Progenitor cell of endocrine pancreas (in vitro differentiated cells): ENCODE data around the gene MAML3. TPM values are rescaled to one million over a fixed set of nuclear protein-coding genes. Genes with fewer than 3 reads are reported as not detected.
A peak's percentile ranks its signal among the peaks of the same experiment; 100 is the strongest.

Experiments
- DNase-seq: peaks from one replicate; pipeline ENCODE4 v3.0.0; 2021; ENCODE audit warnings: low spot score; ENCODE audit not compliant: unreplicated experiment
- H3K27ac Mint-ChIP-seq: 2 replicates; pipeline ENCODE4 v1.8.0; 2021; ENCODE audit warnings: mild to moderate bottlenecking, moderate library complexity, mixed read lengths
- H3K27me3 Mint-ChIP-seq: 2 replicates; pipeline ENCODE4 v1.8.0; 2021; ENCODE audit warnings: mixed read lengths
- H3K36me3 Mint-ChIP-seq: 2 replicates; pipeline ENCODE4 v1.8.0; 2022; ENCODE audit warnings: mixed read lengths; ENCODE audit not compliant: insufficient read depth
- H3K4me1 Mint-ChIP-seq: 2 replicates; pipeline ENCODE4 v1.8.0; 2021; ENCODE audit warnings: low read depth, mixed read lengths
- H3K4me3 Mint-ChIP-seq: 2 replicates; pipeline ENCODE4 v1.8.0; 2021; ENCODE audit warnings: low read depth, mild to moderate bottlenecking, moderate library complexity, mixed read lengths
- H3K9me3 Mint-ChIP-seq: 2 replicates; pipeline ENCODE4 v1.8.0; 2021; ENCODE audit warnings: low read depth, mixed read lengths
- total RNA-seq: library from RNA; stranded (reverse); gene quantifications from 2 replicates; pipeline ENCODE4 v1.2.1, GENCODE V29; 2021
- TF ChIP-seq, protein P1 (sequence below): fragments of 200-600 bp; sonication (generic); IDR thresholded peaks from one replicate; pipeline ENCODE4 v1.5.0; 2021; ENCODE audit warnings: antibody characterized with exemption, mild to moderate bottlenecking; ENCODE audit not compliant: unreplicated experiment

MAML3 gene
- total RNA-seq, 1 donor from 2014 or later, result 48.5 TPM

DNA sequence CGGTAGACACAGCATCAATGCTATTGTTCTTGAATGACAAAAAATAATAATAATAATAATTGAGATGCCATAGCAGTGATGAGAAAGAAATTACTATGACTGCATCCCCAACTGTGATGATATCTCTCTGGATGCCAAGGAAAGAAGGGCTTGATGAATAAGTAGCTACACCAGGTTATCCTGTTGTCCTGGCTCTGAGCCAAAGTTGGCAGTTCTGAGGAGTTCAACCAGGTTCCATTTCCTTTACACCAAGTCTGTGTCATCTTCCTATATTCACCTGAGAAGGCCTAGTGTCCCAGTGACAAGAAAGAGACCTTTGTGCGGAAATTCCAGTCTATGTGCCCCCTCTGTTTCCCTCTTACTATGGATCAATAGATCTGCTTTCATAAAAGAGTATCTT lies 3.4 kb upstream of the MAML3 start:
- H3K27me3 Mint-ChIP-seq, result no peaks in the 10 kb centered on the region
- no peaks in the 10 kb centered on the region for H3K9me3 Mint-ChIP-seq
- TF ChIP-seq, protein P1, sequence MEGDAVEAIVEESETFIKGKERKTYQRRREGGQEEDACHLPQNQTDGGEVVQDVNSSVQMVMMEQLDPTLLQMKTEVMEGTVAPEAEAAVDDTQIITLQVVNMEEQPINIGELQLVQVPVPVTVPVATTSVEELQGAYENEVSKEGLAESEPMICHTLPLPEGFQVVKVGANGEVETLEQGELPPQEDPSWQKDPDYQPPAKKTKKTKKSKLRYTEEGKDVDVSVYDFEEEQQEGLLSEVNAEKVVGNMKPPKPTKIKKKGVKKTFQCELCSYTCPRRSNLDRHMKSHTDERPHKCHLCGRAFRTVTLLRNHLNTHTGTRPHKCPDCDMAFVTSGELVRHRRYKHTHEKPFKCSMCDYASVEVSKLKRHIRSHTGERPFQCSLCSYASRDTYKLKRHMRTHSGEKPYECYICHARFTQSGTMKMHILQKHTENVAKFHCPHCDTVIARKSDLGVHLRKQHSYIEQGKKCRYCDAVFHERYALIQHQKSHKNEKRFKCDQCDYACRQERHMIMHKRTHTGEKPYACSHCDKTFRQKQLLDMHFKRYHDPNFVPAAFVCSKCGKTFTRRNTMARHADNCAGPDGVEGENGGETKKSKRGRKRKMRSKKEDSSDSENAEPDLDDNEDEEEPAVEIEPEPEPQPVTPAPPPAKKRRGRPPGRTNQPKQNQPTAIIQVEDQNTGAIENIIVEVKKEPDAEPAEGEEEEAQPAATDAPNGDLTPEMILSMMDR, result no peak
- peaks cover 11% of the 10 kb centered on the region for H3K4me1 Mint-ChIP-seq
- no peak overlapping the region for H3K27ac Mint-ChIP-seq
- no peak for DNase-seq
- H3K4me3 Mint-ChIP-seq, result no peak overlapping the region
- no peaks in the 10 kb centered on the region for H3K36me3 Mint-ChIP-seq

DNA sequence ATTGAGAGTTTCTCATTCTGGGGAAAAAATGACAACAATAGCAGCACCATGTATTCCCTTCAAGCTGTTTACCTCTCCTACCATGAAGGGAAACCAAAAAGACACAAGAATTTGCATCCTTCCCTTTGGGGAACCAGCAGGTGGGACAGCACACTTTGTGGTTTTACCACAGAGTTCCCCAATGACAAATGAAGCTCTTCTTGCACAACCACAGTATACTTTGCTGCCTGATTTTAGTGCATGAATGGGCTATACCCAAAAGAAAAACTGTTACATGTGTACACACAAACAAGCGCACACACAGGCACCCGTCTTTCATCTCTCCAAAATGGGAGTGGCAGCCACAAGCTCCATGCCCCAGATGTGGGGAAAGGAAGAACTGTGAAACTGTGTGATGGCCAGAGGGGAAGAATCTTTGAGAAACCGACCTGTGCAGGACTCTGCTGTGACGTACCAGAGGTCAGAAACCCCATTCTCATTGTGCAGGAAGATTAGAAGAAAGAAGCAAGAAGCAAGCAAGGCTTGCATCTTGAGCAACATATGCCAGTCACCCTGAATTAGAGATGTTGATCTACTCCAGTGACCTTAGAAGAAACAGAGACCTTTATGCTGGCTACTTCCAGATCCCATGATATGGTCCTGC lies 2.7 kb upstream of the MAML3 start:
- TF ChIP-seq, protein P1, result no peak
- Mint-ChIP-seq H3K4me1 (peaks cover 11% of the 10 kb centered on the region), H3K27me3 (no peaks in the 10 kb centered on the region), H3K9me3 (no peaks in the 10 kb centered on the region), H3K27ac (no peak overlapping the region), H3K36me3 (no peaks in the 10 kb centered on the region), H3K4me3 (no peak overlapping the region)
- no peak for DNase-seq

DNA sequence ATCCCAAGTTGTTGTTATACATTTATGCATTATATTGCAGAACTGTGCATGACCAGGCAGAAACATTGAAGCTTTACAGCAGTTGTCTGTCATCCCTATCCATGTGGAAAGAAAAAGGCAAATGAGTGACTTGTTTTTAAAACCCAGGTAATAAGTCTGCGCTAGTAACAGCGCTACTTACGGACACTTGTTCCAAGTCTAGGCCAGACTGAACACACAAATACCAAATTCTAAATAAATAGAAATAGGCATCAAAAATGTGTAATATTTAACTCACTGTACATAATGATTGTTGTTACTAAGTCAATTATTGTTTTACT lies 548 bp upstream of the MAML3 start:
- Mint-ChIP-seq H3K4me3 (peak overlapping the region; percentile 98), H3K9me3 (no peaks in the 10 kb centered on the region), H3K36me3 (no peaks in the 10 kb centered on the region), H3K27ac (peak overlapping the region; percentile 96), H3K4me1 (peaks cover 17% of the 10 kb centered on the region), H3K27me3 (no peaks in the 10 kb centered on the region)
- TF ChIP-seq, protein P1, result no peak
- no peak for DNase-seq

DNA sequence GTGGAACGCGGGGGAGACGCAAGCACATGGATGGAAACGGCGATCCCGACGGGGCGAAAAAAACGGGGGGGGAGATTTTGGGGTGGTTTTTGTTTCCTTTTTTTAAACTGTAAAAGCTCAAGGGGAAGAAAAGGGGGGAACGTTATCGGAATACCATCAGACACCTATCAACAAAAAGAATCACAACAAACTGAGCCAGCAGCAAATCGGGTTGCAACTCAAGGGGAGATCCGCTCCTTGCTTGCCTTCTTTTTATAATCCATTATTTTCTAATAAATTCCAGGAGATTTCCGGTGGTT lies 616 bp downstream of the MAML3 start:
- Mint-ChIP-seq H3K4me1 (peaks cover 28% of the 10 kb centered on the region), H3K27ac (peak overlapping the region; percentile 96), H3K4me3 (peak overlapping the region; percentile 98), H3K27me3 (no peaks in the 10 kb centered on the region), H3K9me3 (no peaks in the 10 kb centered on the region), H3K36me3 (no peaks in the 10 kb centered on the region)
- TF ChIP-seq, protein P1, result no peak
- no peak for DNase-seq

DNA sequence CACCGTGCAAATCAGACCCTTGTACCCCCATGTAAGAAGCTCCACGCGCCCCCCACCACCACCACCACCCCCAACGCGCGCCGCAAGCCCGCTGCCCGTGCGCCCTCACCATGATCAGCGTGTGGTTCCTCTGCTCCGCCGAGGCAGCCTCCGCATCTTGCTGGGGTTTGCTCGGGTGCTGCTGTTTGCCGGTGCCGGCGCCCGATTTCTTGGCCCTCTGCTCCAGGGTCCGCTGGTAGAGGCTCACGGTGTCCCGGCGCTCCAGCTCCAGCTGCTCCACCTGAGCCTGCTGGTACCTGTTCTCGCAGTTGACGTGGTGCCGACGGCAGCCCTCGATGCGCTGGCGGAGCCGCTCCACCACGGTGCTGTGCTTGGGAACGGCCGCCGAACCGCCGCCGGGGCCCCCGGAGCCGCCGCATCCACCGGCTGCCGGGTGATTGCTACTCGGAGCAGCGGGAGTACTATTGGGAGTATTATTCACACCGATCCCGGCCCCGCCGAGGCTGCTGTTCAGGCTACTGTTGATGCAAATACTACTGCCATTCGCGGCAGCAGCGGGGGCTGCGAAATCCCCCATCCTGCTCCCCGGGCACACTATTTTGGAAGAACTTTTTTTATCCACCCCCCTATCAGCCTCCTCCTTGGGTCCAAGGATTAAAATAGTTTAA lies 1.1 kb downstream of the MAML3 start:
- DNase-seq, result peak; percentile 50
- Mint-ChIP-seq H3K27ac (peak overlapping the region; percentile 96), H3K36me3 (no peaks in the 10 kb centered on the region), H3K4me1 (peaks cover 33% of the 10 kb centered on the region), H3K4me3 (peak overlapping the region; percentile 98), H3K27me3 (no peaks in the 10 kb centered on the region), H3K9me3 (no peaks in the 10 kb centered on the region)
- TF ChIP-seq, protein P1, result no peak
